NCI-H748 (cell line): ENCODE results near the gene GRK2.
"Not testable (repeated sequence)": the region's sequence is repeated elsewhere in the genome, so short reads cannot be mapped to it uniquely, and the experiment has no call there.

Experiments
- DNase-seq: peaks from one replicate; lab custom pipeline; 2025; ENCODE audit not compliant: unreplicated experiment; lab: John Stamatoyannopoulos, UW

GRK2 gene

GRCh38 chr11:67311051-67311555, 44.8 kb downstream of the GRK2 start:
- no peak for DNase-seq

GRCh38 chr11:67311556-67312082, 45.3 kb downstream of the GRK2 start:
- no peak for DNase-seq

GRCh38 chr11:67312187-67313021, 46.1 kb downstream of the GRK2 start:
- DNase-seq, result no peak

- no peak for DNase-seq
Observed at GRCh38 chr11:67313125-67313890, 47.0 kb downstream of the GRK2 start.

GRCh38 chr11:67314218-67314617, 47.9 kb downstream of the GRK2 start:
- DNase-seq, result no peak

- no peak for DNase-seq
Observed at GRCh38 chr11:67315325-67315909, 49.1 kb downstream of the GRK2 start.

- no peak for DNase-seq
Observed at GRCh38 chr11:67316882-67317204, 50.6 kb downstream of the GRK2 start.

- DNase-seq, result peak; percentile 97
Observed at GRCh38 chr11:67317205-67317887, 51.1 kb downstream of the GRK2 start.

- peak; percentile 81 for DNase-seq
Observed at GRCh38 chr11:67317888-67318555, 51.7 kb downstream of the GRK2 start.

- DNase-seq, result not testable (repeated sequence)
Observed at GRCh38 chr11:67318876-67319275, 52.6 kb downstream of the GRK2 start.

GRCh38 chr11:67320011-67320410, 53.7 kb downstream of the GRK2 start:
- no peak for DNase-seq

GRCh38 chr11:67320691-67321090, 54.4 kb downstream of the GRK2 start:
- DNase-seq, result no peak

- DNase-seq, result no peak
Observed at GRCh38 chr11:67321313-67321871, 55.1 kb downstream of the GRK2 start.

- no peak for DNase-seq
Observed at GRCh38 chr11:67322049-67322448, 55.8 kb downstream of the GRK2 start.

GRCh38 chr11:67323526-67323925, 57.3 kb downstream of the GRK2 start:
- no peak for DNase-seq

GRCh38 chr11:67332081-67332691, 65.9 kb downstream of the GRK2 start:
- DNase-seq, result no peak
